T-helper 2 cell (primary cell): Measurements from ENCODE around the gene SMAD7.

ENCODE experiments used
- DNase-seq, 5 experiments: peaks; one replicate each; pipeline versions ENCODE4 v3.0.0 to v3.0.0-alpha.2; 2012 to 2022

The SMAD7 gene

GRCh38 chr18:48893608-48894600, 56.9 kb downstream of the SMAD7 start:
- no peak for DNase-seq

DNA sequence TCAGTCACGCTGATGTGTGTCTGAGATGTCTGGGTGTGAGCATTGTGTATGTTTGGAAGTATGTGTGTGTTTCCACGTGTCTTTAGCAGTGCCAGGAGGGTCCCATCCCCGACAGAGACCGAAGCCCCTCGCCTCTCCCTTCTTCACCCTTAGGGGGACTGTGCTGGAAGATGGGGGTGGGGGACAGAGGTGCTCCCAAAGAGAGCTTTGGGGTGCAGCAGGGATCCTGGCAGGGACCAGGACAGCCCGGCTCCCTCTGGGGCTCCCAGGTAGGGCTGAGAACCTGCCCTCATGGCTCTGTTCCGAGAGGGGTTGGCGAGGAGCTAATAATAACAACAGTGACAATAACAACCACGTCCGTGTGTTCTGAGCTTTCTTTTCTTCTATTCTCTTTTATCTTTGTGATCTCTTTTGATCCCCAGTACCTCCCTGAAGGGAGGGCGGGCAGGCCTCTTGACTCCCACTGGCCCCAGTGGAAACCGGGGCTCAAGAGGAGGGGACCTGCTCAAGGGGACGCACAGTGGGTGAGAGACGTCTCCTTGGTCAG, 57.6 kb downstream of the SMAD7 start:
- no peak for DNase-seq

- DNase-seq = no peak
Measured at GRCh38 chr18:48892146-48892855, 58.5 kb downstream of the SMAD7 start.

GRCh38 chr18:48891721-48892120, 59.0 kb downstream of the SMAD7 start:
- no peak for DNase-seq

DNA sequence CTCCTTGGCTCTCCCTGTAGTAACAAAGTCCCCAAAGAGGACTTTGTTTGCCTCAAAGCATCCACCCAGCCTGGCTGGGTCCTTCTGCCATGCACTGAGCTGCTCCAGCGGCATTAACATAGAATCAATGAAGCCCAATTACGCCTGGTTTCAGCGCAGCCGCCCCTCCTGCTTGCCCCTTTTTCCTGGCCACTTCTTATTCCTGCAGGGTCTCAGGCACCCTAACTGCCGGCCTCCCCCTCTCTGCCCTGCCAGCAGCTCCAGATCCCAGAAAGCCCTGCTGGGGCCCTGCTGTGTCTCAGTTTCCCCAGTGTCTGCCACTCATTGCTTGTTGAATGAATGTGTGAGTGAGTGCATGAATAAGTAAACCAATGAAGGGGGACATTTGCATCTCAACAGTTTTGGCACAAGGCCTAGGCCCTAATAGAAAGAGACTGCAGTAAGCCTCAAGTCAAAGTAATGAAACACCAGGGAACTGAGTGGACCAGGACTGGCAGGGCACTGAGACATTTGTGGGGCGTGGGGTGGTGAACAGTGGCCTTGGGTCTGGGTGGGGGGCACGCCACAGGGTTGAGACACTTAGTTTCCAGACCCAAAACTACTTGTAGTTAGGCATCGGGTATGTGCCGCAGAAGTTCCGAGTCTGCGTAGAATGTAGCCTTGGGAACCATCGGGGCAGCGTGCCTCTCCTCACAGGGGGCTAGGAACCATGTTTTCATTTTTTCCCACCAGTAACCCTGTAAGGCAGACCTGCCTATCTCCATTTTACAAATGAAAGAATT, 60.6 kb downstream of the SMAD7 start:
- no peak for DNase-seq

- DNase-seq = no peak
Measured at GRCh38 chr18:48889115-48889941, 61.4 kb downstream of the SMAD7 start.

DNA sequence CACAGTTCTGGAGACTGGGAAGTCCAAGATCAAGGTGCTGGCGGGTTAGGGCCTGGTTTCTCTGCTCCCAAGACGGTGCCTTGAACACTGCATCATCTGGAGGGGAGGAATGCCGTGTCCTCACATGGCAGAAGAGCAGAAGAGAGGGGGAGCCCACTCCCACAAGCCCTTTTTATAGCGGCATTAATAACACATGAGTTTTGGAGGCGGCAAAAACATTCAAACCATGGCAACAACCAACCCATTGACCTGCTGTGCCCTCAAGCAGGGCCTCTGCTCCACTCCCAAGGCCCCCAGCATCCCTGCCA, 62.0 kb downstream of the SMAD7 start:
- DNase-seq = no peak

DNA sequence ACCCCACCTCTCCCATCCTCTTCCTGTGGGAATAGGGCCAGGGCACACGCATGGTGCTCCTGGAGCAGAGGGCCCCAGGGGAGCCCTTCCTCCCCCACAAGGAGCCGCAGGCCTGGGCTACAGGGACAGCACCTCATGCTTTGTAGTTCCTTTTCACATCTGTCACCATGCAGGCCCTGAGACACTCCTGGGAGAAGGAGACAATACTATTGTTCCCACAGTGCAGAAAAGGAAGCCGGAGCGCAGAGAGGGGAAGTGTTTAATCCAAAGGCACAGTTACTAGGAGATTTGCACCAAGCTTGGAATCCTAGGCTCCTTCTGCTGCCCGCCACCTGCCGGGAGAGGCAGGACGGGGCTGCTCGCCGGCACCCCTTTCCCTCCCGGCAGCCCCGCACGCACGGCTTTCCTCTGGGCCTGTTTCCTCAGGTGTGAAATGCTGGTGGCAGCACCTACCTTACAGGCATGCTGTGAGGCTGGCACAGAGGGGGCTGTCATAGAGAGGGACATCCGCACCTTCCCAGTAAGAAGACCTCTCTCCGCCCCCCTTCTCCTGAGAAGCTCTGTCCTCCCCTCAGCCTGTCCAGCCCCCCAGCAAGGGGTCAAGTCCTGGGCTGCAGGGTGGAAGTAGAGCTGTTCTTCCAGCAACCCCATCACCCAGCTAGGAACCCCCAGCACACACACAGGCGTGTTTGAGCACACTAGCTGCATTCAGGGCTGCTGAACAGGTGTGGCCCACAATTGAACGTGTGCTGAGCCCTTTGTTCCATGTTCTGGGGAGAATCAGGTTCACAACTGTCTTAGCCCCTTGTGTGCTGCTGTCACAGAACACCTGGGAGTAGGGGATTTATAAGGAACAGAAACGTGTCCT, 62.6 kb downstream of the SMAD7 start:
- DNase-seq = no peak

GRCh38 chr18:48887294-48887904, 63.4 kb downstream of the SMAD7 start:
- no peak for DNase-seq

DNA sequence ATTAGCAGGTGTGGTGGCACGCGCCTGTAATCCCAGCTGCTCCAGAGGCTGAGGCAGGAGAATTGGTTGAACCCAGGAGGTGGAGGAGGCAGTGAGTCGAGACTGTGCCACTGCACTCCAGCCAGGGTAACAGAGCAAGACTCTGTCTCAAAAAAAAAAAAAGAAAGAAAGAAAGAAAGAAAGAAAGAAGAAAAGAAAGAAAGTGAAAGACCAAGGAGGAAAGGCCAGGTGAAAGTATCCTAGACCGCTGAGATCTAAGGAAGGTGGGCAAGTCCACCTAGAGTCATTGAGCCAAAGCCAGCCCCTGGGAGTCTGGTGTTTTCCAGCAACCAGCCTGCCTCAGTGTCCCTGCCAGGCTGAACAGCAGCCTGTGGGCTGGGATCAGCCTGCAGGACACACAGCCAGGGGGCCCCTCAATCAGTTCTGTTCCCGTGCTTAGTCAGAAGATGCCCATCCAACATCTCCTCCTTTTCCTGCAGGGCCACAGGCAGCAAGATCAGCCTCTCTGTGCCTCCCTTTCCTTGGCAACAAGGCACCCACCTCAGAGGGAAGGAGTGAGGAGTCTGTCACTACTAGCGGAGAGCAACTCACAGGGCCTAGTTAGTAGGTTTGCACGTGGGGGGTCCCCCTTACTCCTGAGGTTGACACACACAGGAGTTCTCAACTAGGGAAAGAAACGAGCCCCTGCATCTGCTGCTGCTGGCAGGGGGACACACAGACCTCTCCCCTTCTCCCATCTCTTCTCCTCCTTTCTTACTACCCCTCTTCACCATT, 64.1 kb downstream of the SMAD7 start:
- no peak for DNase-seq

DNA sequence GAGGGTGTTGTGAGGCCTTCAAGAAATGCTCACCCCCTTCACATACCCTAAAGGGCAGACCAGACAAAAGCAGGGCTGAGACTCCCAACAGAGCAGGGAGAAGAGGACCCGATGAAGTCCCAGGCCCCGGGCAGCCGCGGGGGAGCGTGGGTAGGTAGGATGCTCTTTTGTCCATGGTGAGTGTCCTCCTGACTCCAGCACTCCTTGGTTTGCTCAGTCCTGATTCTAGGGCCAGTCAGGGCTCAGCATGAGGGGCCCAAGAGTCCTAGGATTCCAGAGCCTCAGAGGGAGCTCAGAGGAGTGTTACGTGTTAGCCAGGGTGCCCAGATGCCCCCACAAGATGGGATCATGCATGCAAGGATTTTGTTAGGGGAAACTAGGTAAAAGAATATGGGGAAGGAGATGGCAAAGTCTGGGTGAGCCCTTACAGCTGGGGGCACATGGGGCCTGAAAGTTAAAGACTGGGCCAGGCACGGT, 64.8 kb downstream of the SMAD7 start:
- no peak for DNase-seq

- DNase-seq = no peak
Measured at GRCh38 chr18:48885266-48885923, 65.4 kb downstream of the SMAD7 start.

DNA sequence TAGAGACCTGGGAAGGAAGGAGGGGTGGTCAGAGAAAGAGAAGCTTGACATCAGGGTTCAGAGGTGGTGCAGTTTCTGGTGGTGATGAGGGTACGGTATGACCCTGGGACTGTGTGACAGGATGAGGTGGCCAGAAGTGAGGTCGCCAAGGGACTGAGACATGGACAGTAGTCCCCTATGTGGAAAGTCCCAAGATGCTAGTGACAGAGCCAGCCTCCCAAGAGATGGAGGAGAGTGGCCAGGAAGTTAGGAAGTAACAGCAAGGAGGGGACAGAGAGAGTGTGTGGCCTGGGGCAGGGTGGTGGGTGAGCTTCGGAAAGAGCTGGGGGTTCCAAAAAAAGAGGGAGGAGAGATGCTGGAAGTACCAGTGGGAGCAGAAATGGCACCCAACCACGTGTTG, 66.0 kb downstream of the SMAD7 start:
- DNase-seq = no peak

DNA sequence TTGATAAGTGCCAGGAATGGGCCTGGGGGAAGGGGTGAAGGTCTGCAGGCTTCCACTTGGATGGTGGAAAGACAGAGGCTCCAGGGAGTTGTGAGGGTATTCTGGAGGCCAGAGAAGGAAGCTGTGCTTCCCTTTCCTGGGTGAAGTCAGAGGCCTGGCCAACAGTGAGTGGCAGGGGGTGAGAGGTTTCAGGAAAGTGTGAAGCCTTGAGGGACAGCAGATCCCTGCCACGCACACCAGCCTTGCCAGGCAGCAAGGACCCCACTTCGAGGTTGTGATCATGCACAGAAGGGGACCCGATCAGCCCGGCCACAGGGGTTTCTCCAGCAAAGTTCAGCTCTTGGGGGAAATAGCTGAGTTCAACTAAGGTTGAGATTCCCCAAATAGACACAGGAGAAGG, 66.5 kb downstream of the SMAD7 start:
- no peak for DNase-seq

- DNase-seq = no peak
Measured at GRCh38 chr18:48882379-48882778, 68.4 kb downstream of the SMAD7 start.

GRCh38 chr18:48880931-48881330, 69.8 kb downstream of the SMAD7 start:
- DNase-seq = no peak

DNA sequence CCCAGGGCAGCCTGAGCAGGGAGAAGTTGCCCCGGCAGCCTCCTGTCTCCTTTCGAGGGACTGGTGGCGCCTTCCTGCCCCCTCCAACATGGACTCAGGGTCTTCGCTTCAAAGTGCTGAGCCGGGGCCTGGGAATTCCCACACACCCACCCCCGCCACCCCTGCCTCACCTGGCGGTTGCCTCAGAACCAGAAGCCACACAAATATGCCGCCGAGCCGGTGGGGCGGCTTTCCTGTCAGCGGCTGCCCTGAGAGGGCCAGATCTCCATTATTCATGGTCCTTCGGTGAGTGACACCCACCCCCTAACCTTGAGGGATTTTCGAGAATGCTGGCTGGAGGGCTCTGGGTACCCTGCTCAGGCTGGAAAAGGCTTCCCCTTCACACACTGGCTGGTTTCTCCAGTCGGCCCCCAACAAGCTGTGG, 71.7 kb downstream of the SMAD7 start:
- no peak for DNase-seq

DNA sequence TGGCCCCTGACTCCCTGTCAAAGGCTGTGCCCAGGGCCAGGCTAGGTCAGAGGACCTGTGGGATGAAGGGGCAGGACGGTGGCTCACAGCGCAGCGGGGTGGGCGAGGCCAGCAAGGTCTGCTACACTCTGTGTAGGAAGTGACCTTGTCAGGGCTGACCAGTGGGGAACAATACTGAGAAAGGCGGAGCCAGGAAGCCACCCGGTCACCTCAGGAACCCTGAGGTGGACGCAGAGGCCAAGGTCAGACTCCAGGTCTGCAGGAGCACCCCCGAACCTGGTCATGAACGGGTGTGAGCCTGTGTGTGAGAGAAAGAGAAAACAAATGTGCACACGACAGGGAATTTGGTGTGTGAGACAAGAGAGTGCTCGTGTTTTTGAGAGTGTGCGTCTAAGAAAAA, 72.3 kb downstream of the SMAD7 start:
- no peak for DNase-seq

GRCh38 chr18:48877941-48878340, 72.8 kb downstream of the SMAD7 start:
- DNase-seq = no peak
